Stimulated activated CD4-positive, alpha-beta T cell treated with anti-CD3 and anti-CD28 coated beads, TNF-alpha, amount 100 ng/mL, for 48 hours (primary cell): Measurements from ENCODE around the gene BRAP.
A peak's percentile ranks its signal among the peaks of the same experiment; 100 is the strongest.
"Not testable (repeated sequence)": the region's sequence is repeated elsewhere in the genome, so short reads cannot be mapped to it uniquely, and the experiment has no call there.

Source experiments
- DNase-seq, 3 donors: peaks; one replicate each; pipeline ENCODE4 v3.0.0-alpha.2; 2020; ENCODE audit warnings: low read depth in 3 of 3

BRAP gene

DNA sequence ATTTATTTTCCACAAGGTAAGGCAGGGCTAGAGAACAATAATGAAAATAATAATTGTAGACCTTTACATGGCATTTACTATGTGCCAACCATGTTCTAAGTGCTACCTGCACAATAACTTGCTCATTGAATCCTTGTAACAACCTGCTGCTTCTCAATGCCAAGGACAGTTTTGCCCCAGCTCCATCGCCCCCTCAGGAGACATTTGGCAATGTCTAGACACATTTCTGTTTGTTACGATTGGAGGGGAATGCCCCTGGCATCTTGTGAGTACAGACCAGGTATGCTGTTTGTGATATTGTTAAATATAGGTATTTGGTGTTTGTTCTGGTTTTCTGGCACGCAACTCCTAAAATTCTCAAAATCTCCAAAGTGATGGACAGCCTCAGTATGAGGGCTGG is 78.5 kb downstream of the BRAP start:
- no peak for DNase-seq

DNA sequence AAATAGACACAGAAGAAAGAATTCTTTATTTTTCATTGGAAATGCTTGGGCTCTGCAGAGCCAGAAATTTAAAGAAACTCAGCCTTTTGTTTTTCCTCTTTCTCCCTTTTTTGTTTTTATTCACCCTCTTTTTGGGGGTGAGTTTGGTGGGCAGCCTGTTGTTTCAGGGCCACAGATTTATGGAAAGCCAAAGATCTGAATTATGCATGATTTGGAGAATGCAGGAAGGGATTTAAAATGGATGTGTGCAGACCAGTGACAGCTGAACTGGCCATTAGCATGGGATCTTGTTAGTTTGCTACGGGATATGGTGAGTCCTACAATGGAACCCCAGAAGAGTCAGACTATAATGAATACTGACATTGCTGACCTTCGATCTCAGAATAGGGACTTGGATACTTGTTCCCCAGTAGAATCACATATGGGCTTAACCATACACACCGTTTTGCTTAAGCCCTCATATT is 79.0 kb downstream of the BRAP start:
- DNase-seq, result no peak

DNA sequence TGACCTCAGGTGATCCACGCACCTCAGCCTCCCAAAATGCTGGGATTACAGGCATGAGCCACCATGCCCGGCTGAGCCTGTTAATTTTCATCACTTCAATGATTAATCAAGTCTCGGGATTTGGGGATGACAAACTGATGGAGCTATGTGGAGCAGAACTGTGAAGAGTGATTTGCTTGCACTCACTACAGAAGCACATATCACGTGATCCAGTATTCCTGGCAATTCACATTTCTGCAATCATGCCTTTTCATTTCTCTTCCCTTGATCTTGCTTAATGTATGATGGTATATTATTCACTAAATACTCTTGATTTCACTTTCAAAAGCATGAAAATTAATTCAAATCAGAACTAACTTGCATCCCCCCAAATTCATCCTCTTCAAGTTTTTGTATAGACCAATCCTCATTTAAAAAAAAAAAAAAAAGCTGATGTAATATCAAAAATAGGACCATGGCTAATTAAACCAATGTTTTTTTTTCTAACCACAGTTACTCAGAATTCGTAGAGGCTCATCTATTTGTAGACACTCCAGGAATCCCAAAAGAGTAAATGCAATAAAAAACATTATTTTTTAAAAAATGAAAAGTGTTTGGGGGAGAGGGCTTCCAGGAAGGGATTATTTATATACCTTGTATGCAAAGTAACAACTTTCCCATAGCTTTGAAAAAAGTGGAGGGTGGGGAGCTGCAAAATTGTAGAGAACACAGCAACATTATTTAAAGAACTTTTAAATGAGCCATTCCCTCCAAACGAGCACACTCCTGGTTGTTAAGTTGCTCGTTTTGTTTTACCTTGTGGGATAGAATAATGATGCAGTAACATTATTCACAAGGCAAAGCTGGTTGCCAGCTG is 79.6 kb downstream of the BRAP start:
- DNase-seq, result no peak

DNA sequence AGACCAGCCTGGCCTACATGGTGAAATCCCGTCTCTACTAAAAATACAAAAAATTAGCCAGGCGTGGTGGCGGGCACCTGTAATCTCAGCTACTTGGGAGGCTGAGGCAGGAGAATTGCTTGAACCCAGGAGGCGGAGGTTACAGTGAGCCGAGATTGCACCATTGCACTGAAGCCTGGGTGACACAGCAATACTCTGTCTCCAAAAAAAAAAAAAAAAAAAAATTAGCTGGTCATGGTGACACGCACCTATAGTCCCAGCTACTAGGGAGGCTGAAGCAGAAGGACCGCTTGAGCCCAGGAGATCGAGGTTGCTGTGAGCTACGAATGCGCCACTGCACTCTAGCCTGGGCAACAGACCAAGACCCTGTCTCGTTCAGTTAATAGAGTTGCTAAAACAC is 82.9 kb downstream of the BRAP start:
- not testable (repeated sequence) for DNase-seq

DNA sequence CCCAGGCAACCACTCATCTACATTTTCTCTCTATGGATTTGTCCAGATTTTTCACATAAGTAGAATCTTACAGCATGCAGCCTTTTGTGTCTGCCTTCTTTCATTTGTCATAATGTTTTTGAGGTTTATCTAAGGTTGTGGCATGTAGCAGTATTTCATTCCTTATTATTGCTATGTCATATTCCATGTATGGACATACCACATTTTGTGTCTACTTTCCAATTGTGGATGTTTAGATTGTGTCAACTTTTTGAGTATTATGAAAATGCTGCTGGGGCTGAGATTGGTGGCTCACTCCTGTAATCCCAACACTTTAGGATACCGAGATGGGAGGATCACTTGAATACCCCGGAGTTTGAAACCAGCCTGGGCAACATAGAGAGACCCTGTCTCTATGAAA is 83.4 kb downstream of the BRAP start:
- DNase-seq, result no peak

DNA sequence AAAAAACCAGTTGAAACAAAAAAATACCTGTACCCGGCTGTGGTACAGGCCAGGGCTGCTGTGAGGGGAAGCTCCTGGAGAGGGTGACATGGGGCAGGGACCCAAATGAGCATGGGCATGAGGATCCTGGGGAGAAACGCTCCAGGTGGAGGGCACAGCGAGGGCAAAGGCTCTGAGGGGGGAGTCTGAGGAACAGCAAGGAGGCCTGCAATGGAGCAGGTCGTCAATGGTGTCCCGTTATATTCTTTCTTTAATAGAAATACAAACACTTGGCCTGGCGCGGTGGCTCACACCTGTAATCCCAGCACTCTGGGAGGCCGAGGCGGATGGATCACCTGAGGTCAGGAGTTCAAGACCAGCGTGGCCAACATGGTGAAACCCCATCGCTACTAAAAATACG is 84.8 kb downstream of the BRAP start:
- DNase-seq, result not testable (repeated sequence)

DNA sequence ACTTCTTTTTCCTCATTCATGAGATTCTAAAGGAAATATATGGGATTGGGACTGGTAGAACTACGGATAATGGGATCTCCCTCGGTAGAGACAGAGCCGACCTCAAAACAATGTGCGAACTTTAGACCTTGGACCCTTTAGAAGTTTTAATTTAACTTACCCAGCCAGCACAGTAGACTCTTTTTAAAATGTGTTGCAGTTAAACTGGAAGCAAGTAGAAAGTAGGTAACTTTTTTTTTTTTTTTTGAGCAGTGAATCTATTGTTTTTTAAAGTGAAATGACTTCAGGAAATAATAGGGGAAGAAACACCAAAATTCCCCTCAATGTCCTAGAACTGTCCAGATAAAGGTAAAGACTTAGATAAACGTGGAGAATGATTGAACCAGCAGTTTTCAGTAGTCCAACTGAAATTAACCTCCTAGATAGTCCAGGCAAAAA is 85.5 kb downstream of the BRAP start:
- no peak for DNase-seq

DNA sequence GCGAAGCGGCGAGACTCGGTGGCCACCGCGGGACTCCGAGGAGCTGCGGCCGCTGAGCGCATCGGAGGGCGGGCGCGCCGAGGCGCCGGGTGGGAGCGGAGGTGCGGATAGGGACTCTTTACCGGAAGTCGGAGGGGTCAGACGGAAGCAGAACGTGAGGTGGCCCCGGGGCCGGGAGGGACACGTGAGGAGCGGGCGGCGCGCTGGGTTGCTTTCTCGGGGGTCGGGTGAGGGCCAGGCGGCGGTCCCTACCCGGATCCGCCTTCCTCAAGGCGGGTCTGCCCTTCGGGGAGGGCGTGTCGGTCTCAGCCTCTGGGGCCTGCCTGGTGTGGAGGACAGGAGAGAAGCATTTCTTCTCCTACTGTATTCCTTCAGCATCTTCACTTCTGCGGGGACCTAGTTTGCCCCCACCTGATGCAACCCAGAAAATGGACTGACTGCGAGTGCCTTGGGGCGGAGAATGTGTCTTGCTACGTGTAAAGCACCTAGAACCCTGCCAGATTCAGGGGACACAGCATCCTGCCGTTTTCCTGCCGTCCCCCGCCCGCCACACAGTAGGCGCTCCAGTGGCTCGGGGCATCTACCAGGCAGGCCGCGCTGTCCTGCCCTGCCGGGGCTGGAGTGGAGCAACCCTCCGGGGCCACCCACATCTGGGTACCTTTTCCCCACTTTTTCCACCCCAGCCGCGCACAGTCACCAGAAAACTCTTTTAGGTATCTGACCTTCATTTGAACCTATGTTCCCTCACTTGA is 86.1 kb downstream of the BRAP start:
- DNase-seq, result peak; percentile 78 to 86 (median 81)

DNA sequence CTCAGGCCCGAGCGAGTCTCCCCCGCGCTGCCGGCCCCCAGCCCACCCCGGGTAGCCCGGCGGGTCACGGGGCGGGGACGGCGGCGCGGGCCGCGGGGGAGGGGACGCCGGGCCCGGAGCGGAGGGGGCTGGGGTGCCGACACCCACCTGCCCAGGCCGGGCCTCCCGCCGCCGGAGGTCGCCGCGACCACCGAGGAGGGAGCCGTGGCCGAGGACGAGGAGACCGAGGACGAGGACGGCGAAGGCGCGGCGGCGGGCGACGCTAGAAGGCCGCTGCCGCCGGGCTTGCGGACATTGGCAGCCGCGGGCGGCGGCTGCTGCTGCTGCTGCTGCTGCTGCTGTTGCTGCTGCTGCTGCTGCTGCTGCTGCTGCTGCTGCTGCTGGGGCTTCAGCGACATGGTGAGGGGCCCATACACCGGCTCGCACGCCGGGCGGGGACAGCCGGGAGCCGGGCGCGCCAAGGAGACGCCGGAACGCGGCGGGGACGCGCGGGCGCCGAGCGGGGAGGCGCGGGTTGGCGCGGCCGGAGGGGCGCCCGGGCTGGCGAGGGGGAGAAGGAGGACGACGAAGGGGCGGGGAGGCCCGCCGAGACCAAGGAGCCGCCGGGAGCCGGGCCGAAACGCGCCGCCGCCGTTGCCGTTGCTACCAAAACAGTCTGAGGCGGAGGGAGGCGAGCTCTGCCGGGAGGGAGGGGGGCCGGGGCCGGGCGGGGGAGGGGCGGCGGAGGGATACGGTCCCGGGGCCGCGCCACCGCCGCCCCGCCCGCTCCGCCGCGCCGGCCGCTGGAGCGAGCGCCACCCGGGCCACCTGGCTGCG is 86.9 kb downstream of the BRAP start, which contains the start of gene ATXN2:
Gene ATXN2, minus strand, starts transcription at position 679 of the 816 bp plus-strand sequence. Its CDS starts 281 bp downstream, at position 398.
- peak; percentile 30 to 66 (median 35) for DNase-seq

DNA sequence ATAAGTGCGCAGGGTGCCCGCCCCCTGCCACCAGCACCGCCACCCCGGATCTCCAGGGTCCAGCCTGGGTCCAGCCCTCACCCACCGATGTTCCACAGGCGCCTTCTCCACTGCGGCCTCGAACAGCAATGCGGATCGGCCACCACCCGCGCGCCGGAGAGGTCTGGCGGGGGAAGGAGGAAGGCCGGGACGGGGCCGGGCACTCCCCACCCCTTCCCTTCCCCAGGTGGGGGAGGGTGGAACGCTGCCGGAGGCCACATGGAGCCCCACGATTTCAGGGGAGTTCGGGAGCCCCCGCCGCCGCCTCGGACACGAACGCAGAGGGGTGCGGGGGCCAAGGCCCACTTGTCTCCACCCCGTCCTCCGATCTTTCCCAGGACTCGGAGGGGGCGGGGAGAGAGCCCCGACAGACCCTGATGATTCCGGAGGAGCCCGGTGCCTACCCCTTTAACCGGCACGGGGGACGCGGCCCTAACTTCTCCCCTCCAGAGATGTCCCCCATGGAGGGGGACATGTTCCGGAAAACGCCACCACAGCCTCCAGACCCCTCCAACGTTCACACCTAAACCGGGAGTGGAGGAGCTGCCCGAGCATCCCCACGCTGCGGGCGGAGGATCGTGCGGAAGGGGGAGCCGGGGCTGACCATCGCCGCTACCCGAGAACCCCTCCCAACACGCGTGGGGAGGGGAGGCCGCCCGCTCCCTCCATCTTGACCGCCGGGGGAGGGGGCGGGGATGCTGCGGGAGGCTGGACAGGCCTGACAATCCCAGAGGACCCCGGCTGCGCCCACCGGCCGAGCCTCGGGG is 87.7 kb downstream of the BRAP start:
- peak in 1 of 3 donors; percentile 16 for DNase-seq

DNA sequence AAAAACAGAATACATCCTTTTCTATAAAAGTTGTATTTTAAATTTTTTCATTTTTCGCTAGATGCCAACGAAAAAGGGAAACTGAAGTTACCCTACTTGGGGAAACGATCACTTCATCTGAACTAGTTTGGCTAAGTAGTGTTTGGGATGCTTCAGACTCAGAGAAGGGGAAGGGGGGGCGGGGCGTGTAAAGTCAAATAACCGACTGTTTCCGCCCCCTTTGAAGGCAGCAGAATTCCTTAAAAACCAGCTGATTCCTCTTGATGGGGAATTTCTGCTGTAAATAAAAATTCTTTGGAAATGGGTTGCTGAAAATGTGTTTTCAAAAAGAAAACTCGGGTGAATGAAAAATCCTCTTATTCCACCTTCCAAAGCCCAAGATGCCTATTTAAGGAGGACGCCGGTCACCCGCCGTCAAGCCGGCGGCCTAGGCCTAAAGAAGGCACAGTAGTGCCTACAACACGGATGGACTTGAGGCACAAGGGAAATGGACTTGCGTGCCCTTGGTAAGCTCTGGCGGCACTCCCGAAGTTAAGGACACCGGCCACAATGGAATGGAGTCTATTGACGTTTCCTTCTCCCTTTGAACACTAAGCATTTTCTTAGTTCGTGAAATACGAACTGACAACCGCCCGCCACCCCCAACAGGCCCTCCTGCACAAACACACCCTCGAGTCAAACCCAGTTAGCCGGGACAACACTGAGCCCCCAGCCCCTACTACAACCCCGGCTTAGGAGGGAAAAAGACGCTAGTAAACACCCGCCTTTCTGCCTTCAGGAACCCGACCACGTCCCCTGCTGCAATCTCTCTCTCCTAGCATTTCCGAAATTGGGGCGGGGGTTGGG is 88.5 kb downstream of the BRAP start:
- DNase-seq, result peak in 1 of 3 donors; percentile 16

DNA sequence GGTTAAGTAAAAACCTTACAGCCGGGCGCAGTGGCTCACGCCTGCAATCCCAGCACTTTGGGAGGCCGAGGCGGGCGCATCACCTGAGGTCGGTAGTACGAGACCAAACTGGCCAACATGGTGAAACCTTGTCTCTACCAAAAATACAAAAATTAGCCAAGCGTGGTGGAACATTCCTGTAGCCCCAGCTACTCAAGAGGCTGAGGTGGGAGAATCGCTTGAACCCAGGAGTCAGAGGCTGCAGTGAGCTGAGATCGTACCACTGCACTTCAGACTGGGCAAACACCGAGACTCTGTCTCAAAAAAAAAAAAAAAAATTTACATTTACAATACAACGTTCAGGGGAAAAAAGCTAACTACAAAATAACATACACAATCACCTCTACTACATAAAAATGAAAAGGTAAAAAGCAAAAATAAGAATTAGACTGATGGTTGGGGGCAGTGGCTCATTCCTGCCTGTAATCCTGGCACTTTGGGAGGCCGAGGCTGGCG is 90.4 kb downstream of the BRAP start:
- DNase-seq, result not testable (repeated sequence)
